HepG2 (cell line): Measurements from ENCODE around the gene WIPF2. TPM values are rescaled to one million over a fixed set of nuclear protein-coding genes. Genes with fewer than 3 reads are reported as not detected.

ENCODE experiments used
- ARHGAP35 ChIP-seq: sonication (generic); formaldehyde crosslinking; IDR thresholded peaks from 2 replicates; pipeline ENCODE4 v1.9.0; 2022; ENCODE audit warnings: mild to moderate bottlenecking, inconsistent platforms, moderate library complexity, missing genetic modification reagents, borderline replicate concordance
- BHLHE40 ChIP-seq: IDR thresholded peaks from 2 replicates; pipeline ENCODE4 v1.6.1; 2011; ENCODE audit warnings: low read length, improper control_type of control experiment
- BRD4 ChIP-seq: sonication (generic); formaldehyde crosslinking; IDR thresholded peaks from 2 replicates; pipeline ENCODE4 v1.4.0; 2020; ENCODE audit warnings: missing genetic modification reagents
- CBX1 ChIP-seq: IDR thresholded peaks from one replicate; pipeline ENCODE4 v1.6.1; 2016; ENCODE audit warnings: antibody characterized with exemption, low read depth
- EZH2 ChIP-seq: conservative IDR thresholded peaks from 2 replicates; pipeline ENCODE4 v1.6.1; 2012; ENCODE audit warnings: mild to moderate bottlenecking, low read depth, low read length, moderate library complexity
- FOSL1 ChIP-seq: sonication (generic); formaldehyde crosslinking; IDR thresholded peaks from 2 replicates; pipeline ENCODE4 v1.9.0; 2021; ENCODE audit warnings: missing genetic modification reagents, borderline replicate concordance
- GATA4 ChIP-seq: sonication (generic); IDR thresholded peaks from 2 replicates; pipeline ENCODE4 v1.6.1; 2016; ENCODE audit warnings: antibody characterized with exemption, low read depth, borderline replicate concordance
- GMEB1 ChIP-seq: sonication (generic); formaldehyde crosslinking; IDR thresholded peaks from 2 replicates; pipeline ENCODE4 v1.5.1; 2020; ENCODE audit warnings: missing genetic modification reagents, mild to moderate bottlenecking, borderline replicate concordance
- GZF1 ChIP-seq: sonication (generic); formaldehyde crosslinking; IDR thresholded peaks from 2 replicates; pipeline ENCODE4 v1.5.1; 2020; ENCODE audit warnings: mild to moderate bottlenecking, missing genetic modification reagents
- HDAC1 ChIP-seq: sonication (generic); formaldehyde crosslinking; IDR thresholded peaks from 2 replicates; pipeline ENCODE4 v1.5.1; 2020; ENCODE audit warnings: mild to moderate bottlenecking, missing genetic modification reagents
- HOXA7 ChIP-seq: sonication (generic); formaldehyde crosslinking; IDR thresholded peaks from 2 replicates; pipeline ENCODE4 v1.8.1; 2022; ENCODE audit warnings: mild to moderate bottlenecking, missing genetic modification reagents, moderate library complexity
- KMT2A ChIP-seq: sonication (generic); formaldehyde crosslinking; IDR thresholded peaks from 2 replicates; pipeline ENCODE4 v1.4.0; 2020; ENCODE audit warnings: missing genetic modification reagents
- MED1 ChIP-seq: sonication (generic); formaldehyde crosslinking; IDR thresholded peaks from 2 replicates; pipeline ENCODE4 v1.4.0; 2020; ENCODE audit warnings: missing genetic modification reagents
- NFIC ChIP-seq: IDR thresholded peaks from 2 replicates; pipeline ENCODE4 v1.6.1; 2012; ENCODE audit warnings: mild to moderate bottlenecking, low read length, inconsistent platforms
- NR2C2 ChIP-seq: sonication (generic); formaldehyde crosslinking; IDR thresholded peaks from 2 replicates; pipeline ENCODE4 v1.4.0; 2020; ENCODE audit warnings: missing genetic modification reagents, mild to moderate bottlenecking, moderate library complexity, borderline replicate concordance
- PAF1 ChIP-seq: IDR thresholded peaks from 2 replicates; pipeline ENCODE4 v1.6.1; 2016; ENCODE audit warnings: missing genetic modification reagents, missing compliant biosample characterization
- PLRG1 ChIP-seq: fragments of 450-650 bp; conservative IDR thresholded peaks from 2 replicates; pipeline ENCODE4 v1.6.1; 2016
- POLR2AphosphoS5 ChIP-seq: IDR thresholded peaks from 2 replicates; pipeline ENCODE4 v1.6.1; 2012; ENCODE audit warnings: low read depth, low read length
- RCOR2 ChIP-seq: IDR thresholded peaks from 2 replicates; pipeline ENCODE4 v1.6.1; 2016; ENCODE audit warnings: missing biosample characterization, missing genetic modification reagents
- RELA ChIP-seq: sonication (generic); formaldehyde crosslinking; IDR thresholded peaks from 2 replicates; pipeline ENCODE4 v1.4.0; 2020; ENCODE audit warnings: missing genetic modification reagents
- TEAD2 ChIP-seq: sonication (generic); formaldehyde crosslinking; IDR thresholded peaks from 2 replicates; pipeline ENCODE4 v1.9.0; 2021; ENCODE audit warnings: missing genetic modification reagents
- ZNF329 ChIP-seq: sonication (generic); formaldehyde crosslinking; IDR thresholded peaks from 2 replicates; pipeline ENCODE4 v1.9.0; 2021; ENCODE audit warnings: low read depth, mild to moderate bottlenecking, missing genetic modification reagents
- ZNF709 ChIP-seq: sonication (generic); formaldehyde crosslinking; IDR thresholded peaks from 2 replicates; pipeline ENCODE4 v1.5.0; 2020; ENCODE audit warnings: mild to moderate bottlenecking, missing genetic modification reagents
- polyA plus RNA-seq, 8 experiments: library from polyadenylated mRNA; depleted of rRNA in 3 of 8; stranded (reverse) in 7 of 8; unstranded in 1 of 8; fragments of >200 nt; fragmentation: Illumina TruSeq in 4 of 8; extraction: Trizol in 4 of 8; gene quantifications; 2 replicates each; pipeline versions ENCODE4 v1.2.1 to v1.2.3, GENCODE V29; 2011 to 2016; ENCODE audit warnings: low read depth in 4 of 8, missing spikeins in 1 of 8, mixed read lengths in 1 of 8; ENCODE audit not compliant: insufficient read depth in 1 of 8
- total RNA-seq, 5 experiments: library from RNA; depleted of rRNA; stranded (reverse); fragments of >200 nt; fragmentation: Illumina TruSeq; extraction: Trizol; gene quantifications; 2 replicates each; pipeline ENCODE4 v1.2.3, GENCODE V29; 2016; ENCODE audit warnings: low read depth in 1 of 5
- TF ChIP-seq, protein P1 (sequence below): IDR thresholded peaks from 2 replicates; pipeline ENCODE4 v1.6.1; 2012; ENCODE audit warnings: low read length, improper control_type of control experiment
- TF ChIP-seq, protein P2 (sequence below): sonication (generic); formaldehyde crosslinking; IDR thresholded peaks from 2 replicates; pipeline ENCODE4 v1.5.1; 2020; ENCODE audit warnings: missing genetic modification reagents, mild to moderate bottlenecking, borderline replicate concordance

The WIPF2 gene
- total and polyA plus RNA-seq, 2 of the 13 experiments (the other 11 are each of a cell fraction or from before 2014, with no cell fraction given), result 7.2 to 10.8 TPM

GRCh38 chr17:40317880-40318829, 99.1 kb downstream of the WIPF2 start (continued):
- TF ChIP-seq, protein P1, sequence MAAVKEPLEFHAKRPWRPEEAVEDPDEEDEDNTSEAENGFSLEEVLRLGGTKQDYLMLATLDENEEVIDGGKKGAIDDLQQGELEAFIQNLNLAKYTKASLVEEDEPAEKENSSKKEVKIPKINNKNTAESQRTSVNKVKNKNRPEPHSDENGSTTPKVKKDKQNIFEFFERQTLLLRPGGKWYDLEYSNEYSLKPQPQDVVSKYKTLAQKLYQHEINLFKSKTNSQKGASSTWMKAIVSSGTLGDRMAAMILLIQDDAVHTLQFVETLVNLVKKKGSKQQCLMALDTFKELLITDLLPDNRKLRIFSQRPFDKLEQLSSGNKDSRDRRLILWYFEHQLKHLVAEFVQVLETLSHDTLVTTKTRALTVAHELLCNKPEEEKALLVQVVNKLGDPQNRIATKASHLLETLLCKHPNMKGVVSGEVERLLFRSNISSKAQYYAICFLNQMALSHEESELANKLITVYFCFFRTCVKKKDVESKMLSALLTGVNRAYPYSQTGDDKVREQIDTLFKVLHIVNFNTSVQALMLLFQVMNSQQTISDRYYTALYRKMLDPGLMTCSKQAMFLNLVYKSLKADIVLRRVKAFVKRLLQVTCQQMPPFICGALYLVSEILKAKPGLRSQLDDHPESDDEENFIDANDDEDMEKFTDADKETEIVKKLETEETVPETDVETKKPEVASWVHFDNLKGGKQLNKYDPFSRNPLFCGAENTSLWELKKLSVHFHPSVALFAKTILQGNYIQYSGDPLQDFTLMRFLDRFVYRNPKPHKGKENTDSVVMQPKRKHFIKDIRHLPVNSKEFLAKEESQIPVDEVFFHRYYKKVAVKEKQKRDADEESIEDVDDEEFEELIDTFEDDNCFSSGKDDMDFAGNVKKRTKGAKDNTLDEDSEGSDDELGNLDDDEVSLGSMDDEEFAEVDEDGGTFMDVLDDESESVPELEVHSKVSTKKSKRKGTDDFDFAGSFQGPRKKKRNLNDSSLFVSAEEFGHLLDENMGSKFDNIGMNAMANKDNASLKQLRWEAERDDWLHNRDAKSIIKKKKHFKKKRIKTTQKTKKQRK, result no peak
- TF ChIP-seq MED1 (peak; percentile 63), GZF1 (0 out of 2 replicates have a peak, but pooled peaks have one; percentile 19), RCOR2 (CRISPR knock-in tag) (no peak), ZNF329 (CRISPR knock-in tag) (no peak), KMT2A (CRISPR knock-in tag) (peak; percentile 88), GATA4 (0 out of 2 replicates have a peak, but pooled peaks have one; percentile 30), FOSL1 (CRISPR knock-in tag) (peak; percentile 42; the same call in 1 of the 2 replicates), CBX1 (no peak), BHLHE40 (peak; percentile 98), PAF1 (CRISPR knock-in tag) (no peak), HDAC1 (peak; percentile 88), POLR2AphosphoS5 (peak; percentile 70), TEAD2 (CRISPR knock-in tag) (no peak), ARHGAP35 (CRISPR knock-in tag) (peak; percentile 91; the same call in 1 of the 2 replicates), RELA (CRISPR knock-in tag) (0 out of 2 replicates have a peak, but pooled peaks have one; percentile 43), GMEB1 (CRISPR knock-in tag) (no peak), PLRG1 (no peak), NR2C2 (CRISPR knock-in tag) (peak; percentile 57; the same call in 1 of the 2 replicates), EZH2 (no peak), HOXA7 (CRISPR knock-in tag) (no peak), BRD4 (CRISPR knock-in tag) (no peak), ZNF709 (CRISPR knock-in tag) (no peak), NFIC (no peak)
- TF ChIP-seq, protein P2, sequence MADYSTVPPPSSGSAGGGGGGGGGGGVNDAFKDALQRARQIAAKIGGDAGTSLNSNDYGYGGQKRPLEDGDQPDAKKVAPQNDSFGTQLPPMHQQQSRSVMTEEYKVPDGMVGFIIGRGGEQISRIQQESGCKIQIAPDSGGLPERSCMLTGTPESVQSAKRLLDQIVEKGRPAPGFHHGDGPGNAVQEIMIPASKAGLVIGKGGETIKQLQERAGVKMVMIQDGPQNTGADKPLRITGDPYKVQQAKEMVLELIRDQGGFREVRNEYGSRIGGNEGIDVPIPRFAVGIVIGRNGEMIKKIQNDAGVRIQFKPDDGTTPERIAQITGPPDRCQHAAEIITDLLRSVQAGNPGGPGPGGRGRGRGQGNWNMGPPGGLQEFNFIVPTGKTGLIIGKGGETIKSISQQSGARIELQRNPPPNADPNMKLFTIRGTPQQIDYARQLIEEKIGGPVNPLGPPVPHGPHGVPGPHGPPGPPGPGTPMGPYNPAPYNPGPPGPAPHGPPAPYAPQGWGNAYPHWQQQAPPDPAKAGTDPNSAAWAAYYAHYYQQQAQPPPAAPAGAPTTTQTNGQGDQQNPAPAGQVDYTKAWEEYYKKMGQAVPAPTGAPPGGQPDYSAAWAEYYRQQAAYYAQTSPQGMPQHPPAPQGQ (CRISPR knock-in tag), result no peak
